SK-N-SH treated with all-trans-retinoic acid at 6 μM for 48 hours (cell line): ENCODE data around the gene TARBP1.
"Not testable (repeated sequence)": the region's sequence is repeated elsewhere in the genome, so short reads cannot be mapped to it uniquely, and the experiment has no call there.

Experiments used
- ATAC-seq: fragments of 200-7000 bp; cut with Tn5 transposase; 3 replicates; pipeline ENCODE4 v1.9.1; 2020; ENCODE audit warnings: mild to moderate bottlenecking, moderate library complexity
- ARNTL ChIP-seq: fragments of 450-650 bp; formaldehyde crosslinking; IDR thresholded peaks from 2 replicates; pipeline ENCODE4 v1.5.0; 2020; ENCODE audit warnings: low read depth, mild to moderate bottlenecking, moderate library complexity, borderline replicate concordance
- BACH2 ChIP-seq: fragments of 250-450 bp; sonication (Bioruptor Pico); IDR thresholded peaks from 2 replicates; pipeline ENCODE4 v1.9.0; 2021; ENCODE audit warnings: mild to moderate bottlenecking, borderline replicate concordance
- CREB5 ChIP-seq: fragments of 250-450 bp; sonication (Bioruptor Pico); IDR thresholded peaks from 2 replicates; pipeline ENCODE4 v1.5.1; 2020; ENCODE audit warnings: low read depth, mild to moderate bottlenecking, moderate library complexity
- CSRNP3 ChIP-seq: fragments of 250-450 bp; sonication (Bioruptor Pico); IDR thresholded peaks from 2 replicates; pipeline ENCODE4 v1.5.1; 2021; ENCODE audit warnings: mild to moderate bottlenecking, moderate library complexity
- ESRRG ChIP-seq: fragments of 250-450 bp; sonication (Bioruptor Pico); IDR thresholded peaks from 2 replicates; pipeline ENCODE4 v1.6.1; 2021; ENCODE audit warnings: mild to moderate bottlenecking
- GLIS3 ChIP-seq: fragments of 250-450 bp; sonication (Bioruptor Pico); IDR thresholded peaks from 2 replicates; pipeline ENCODE4 v1.5.0; 2020; ENCODE audit warnings: mild to moderate bottlenecking, moderate library complexity
- ISL1 ChIP-seq: fragments of 250-450 bp; sonication (Bioruptor Pico); IDR thresholded peaks from 2 replicates; pipeline ENCODE4 v2.1.2; 2022; ENCODE audit warnings: mild to moderate bottlenecking, moderate library complexity
- OSR1 ChIP-seq: fragments of 250-450 bp; sonication (Bioruptor Pico); IDR thresholded peaks from 2 replicates; pipeline ENCODE4 v1.8.0; 2022; ENCODE audit warnings: moderate library complexity, mild to moderate bottlenecking, inconsistent platforms
- PATZ1 ChIP-seq: fragments of 250-450 bp; sonication (Bioruptor Pico); IDR thresholded peaks from 2 replicates; pipeline ENCODE4 v1.8.0; 2020; ENCODE audit warnings: mild to moderate bottlenecking, moderate library complexity, borderline replicate concordance
- POU6F1 ChIP-seq: fragments of 250-450 bp; sonication (Bioruptor Pico); IDR thresholded peaks from 2 replicates; pipeline ENCODE4 v1.8.0; 2021; ENCODE audit warnings: low read depth, mild to moderate bottlenecking, moderate library complexity, borderline replicate concordance
- PPARA ChIP-seq: fragments of 250-450 bp; sonication (Bioruptor Pico); IDR thresholded peaks from 2 replicates; pipeline ENCODE4 v1.5.0; 2020; ENCODE audit warnings: mild to moderate bottlenecking, borderline replicate concordance
- RARB ChIP-seq: fragments of 250-450 bp; sonication (Bioruptor Pico); IDR thresholded peaks from 2 replicates; pipeline ENCODE4 v1.8.0; 2021; ENCODE audit warnings: mild to moderate bottlenecking, moderate library complexity
- SNAI2 ChIP-seq: fragments of 250-450 bp; sonication (Bioruptor Pico); IDR thresholded peaks from 2 replicates; pipeline ENCODE4 v1.5.0; 2020; ENCODE audit warnings: mild to moderate bottlenecking, moderate library complexity
- TCF4 ChIP-seq: fragments of 250-450 bp; sonication (Bioruptor Pico); IDR thresholded peaks from 2 replicates; pipeline ENCODE4 v1.8.0; 2021; ENCODE audit warnings: mild to moderate bottlenecking, moderate library complexity, borderline replicate concordance
- TOX ChIP-seq: fragments of 250-450 bp; sonication (Bioruptor Pico); IDR thresholded peaks from 2 replicates; pipeline ENCODE4 v1.8.0; 2021; ENCODE audit warnings: mild to moderate bottlenecking, moderate library complexity, borderline replicate concordance
- TSHZ2 ChIP-seq: fragments of 250-450 bp; sonication (Bioruptor Pico); IDR thresholded peaks from 2 replicates; pipeline ENCODE4 v1.5.0; 2020; ENCODE audit warnings: mild to moderate bottlenecking, moderate library complexity
- ZC3H10 ChIP-seq: fragments of 250-450 bp; sonication (Bioruptor Pico); IDR thresholded peaks from 2 replicates; pipeline ENCODE4 v1.5.1; 2021; ENCODE audit warnings: mild to moderate bottlenecking, moderate library complexity
- ZFP3 ChIP-seq: fragments of 250-450 bp; sonication (Bioruptor Pico); IDR thresholded peaks from 2 replicates; pipeline ENCODE4 v1.5.0; 2020; ENCODE audit warnings: mild to moderate bottlenecking, moderate library complexity
- ZFP30 ChIP-seq: fragments of 450-650 bp; formaldehyde crosslinking; IDR thresholded peaks from 2 replicates; pipeline ENCODE4 v1.5.0; 2022; ENCODE audit warnings: mild to moderate bottlenecking, moderate library complexity
- ZNF565 ChIP-seq: fragments of 450-650 bp; formaldehyde crosslinking; conservative IDR thresholded peaks from 2 replicates; pipeline ENCODE4 v1.5.0; 2020; ENCODE audit warnings: low read depth, mild to moderate bottlenecking, moderate library complexity
- ZNF8 ChIP-seq: fragments of 450-650 bp; formaldehyde crosslinking; IDR thresholded peaks from 2 replicates; pipeline ENCODE4 v1.5.0; 2020; ENCODE audit warnings: mild to moderate bottlenecking, moderate library complexity

The TARBP1 gene

GRCh38 chr1:234519506-234519905 lies 40.5 kb upstream of the TARBP1 start:
- TF ChIP-seq BACH2 (no peak), POU6F1 (no peak), TSHZ2 (CRISPR knock-in tag) (no peak), CSRNP3 (CRISPR knock-in tag) (no peak), ZFP30 (no peak), GLIS3 (CRISPR knock-in tag) (no peak), SNAI2 (CRISPR knock-in tag) (no peak), PATZ1 (no peak), ZNF565 (CRISPR knock-in tag) (no peak), TOX (no peak), ARNTL (CRISPR knock-in tag) (no peak), CREB5 (no peak), ESRRG (CRISPR knock-in tag) (no peak), ZFP3 (CRISPR knock-in tag) (no peak), TCF4 (CRISPR knock-in tag) (no peak), PPARA (no peak), OSR1 (CRISPR knock-in tag) (no peak), ZC3H10 (CRISPR knock-in tag) (no peak), ISL1 (CRISPR knock-in tag) (no peak)
- no peak for ATAC-seq

- no peak for TF ChIP-seq ZNF8 (CRISPR knock-in tag)
- no peak for TF ChIP-seq GLIS3 (CRISPR knock-in tag)
- no peak for TF ChIP-seq TOX
- no peak for TF ChIP-seq ISL1 (CRISPR knock-in tag)
- TF ChIP-seq RARB (CRISPR knock-in tag): no peak
- no peak for TF ChIP-seq ZFP3 (CRISPR knock-in tag)
- no peak for TF ChIP-seq CREB5
- TF ChIP-seq ARNTL (CRISPR knock-in tag): no peak
- no peak for TF ChIP-seq POU6F1
- TF ChIP-seq BACH2: no peak
- TF ChIP-seq TCF4 (CRISPR knock-in tag): no peak
- TF ChIP-seq PPARA: no peak
- no peak for ATAC-seq
Observed at GRCh38 chr1:234518876-234519275, 39.9 kb upstream of the TARBP1 start.

- not testable (repeated sequence) for ATAC-seq
Observed at GRCh38 chr1:234518086-234518485, 39.1 kb upstream of the TARBP1 start.
